H1 (cell line): Measurements from ENCODE around the gene SMIM34. TPM values are rescaled to one million over a fixed set of nuclear protein-coding genes. Genes with fewer than 3 reads are reported as not detected.
"Not testable (repeated sequence)": the region's sequence is repeated elsewhere in the genome, so short reads cannot be mapped to it uniquely, and the experiment has no call there.

Experiments used
- CTCF ChIA-PET: fragments of 300-600 bp; sonication (Branson Sonifier 250); formaldehyde crosslinking; loops from one replicate; lab custom pipeline; 2021; ENCODE audit not compliant: partially characterized antibody; lab: Charles Lee
- POLR2A ChIA-PET: fragments of 300-600 bp; sonication (Branson Sonifier 250); formaldehyde crosslinking; loops from one replicate; lab custom pipeline; 2021; ENCODE audit warnings: inconsistent platforms; ENCODE audit not compliant: partially characterized antibody; lab: Charles Lee
- DNase-seq, 2 experiments: peaks; one replicate each; pipeline versions ENCODE4 v3.0.0 to v3.0.0-alpha.2; 2010 to 2022; ENCODE audit warnings: low spot score in 2 of 2, low read depth in 1 of 2, mixed read lengths in 1 of 2
- FAIRE-seq: peaks from 2 replicates; lab custom pipeline; 2011; peaks lifted over from hg19 to GRCh38; lab: Jason Lieb, UNC
- H2AFZ ChIP-seq: 2 replicates; pipeline ENCODE4 v1.8.1; 2012; ENCODE audit warnings: low read length, inconsistent platforms
- H2AK5ac ChIP-seq: 2 replicates; pipeline ENCODE4 v1.6.1; 2013; ENCODE audit warnings: low read depth, low read length
- H2BK120ac ChIP-seq: replicated peaks from 2 replicates; pipeline ENCODE3; 2013; ENCODE audit warnings: low read depth, low read length, inconsistent platforms
- H2BK12ac ChIP-seq: 2 replicates; pipeline ENCODE4 v1.6.1; 2013; ENCODE audit warnings: low read depth, low read length
- H2BK15ac ChIP-seq: 2 replicates; pipeline ENCODE4 v1.6.1; 2013; ENCODE audit warnings: low read length
- H2BK20ac ChIP-seq: 2 replicates; pipeline ENCODE4 v1.6.1; 2013; ENCODE audit warnings: low read length
- H2BK5ac ChIP-seq: 2 replicates; pipeline ENCODE4 v1.6.1; 2013; ENCODE audit warnings: low read depth, low read length
- H3K14ac ChIP-seq: 2 replicates; pipeline ENCODE4 v1.6.1; 2013; ENCODE audit warnings: inconsistent platforms; ENCODE audit not compliant: insufficient read length
- H3K18ac ChIP-seq: 2 replicates; pipeline ENCODE4 v1.6.1; 2013; ENCODE audit warnings: low read length; ENCODE audit errors: extremely low read depth
- H3K23ac ChIP-seq: 2 replicates; pipeline ENCODE4 v1.6.1; 2013; ENCODE audit warnings: inconsistent platforms; ENCODE audit not compliant: insufficient read length
- H3K23me2 ChIP-seq: 2 replicates; pipeline ENCODE4 v1.6.1; 2013; ENCODE audit warnings: low read depth, low read length
- H3K27ac ChIP-seq: 2 replicates; pipeline ENCODE4 v1.6.1; 2011; ENCODE audit warnings: low read depth, low read length, inconsistent platforms
- H3K27me3 ChIP-seq, 4 experiments: replicated peaks in 1 of 4; 1 replicate in 1 of 4; 2 replicates in 3 of 4; pipeline versions ENCODE4 v1.6.1 to v1.8.1; 2011 to 2013; ENCODE audit warnings: low read length in 3 of 4, mild to moderate bottlenecking in 3 of 4, inconsistent platforms in 2 of 4, mixed read lengths in 2 of 4, moderate library complexity in 1 of 4; ENCODE audit not compliant: control insufficient read depth in 3 of 4, insufficient read depth in 3 of 4; ENCODE audit errors: extremely low read depth in 1 of 4
- H3K36me3 ChIP-seq, 4 experiments: 2 replicates each; pipeline versions ENCODE4 v1.6.1 to v1.8.1; 2011 to 2013; ENCODE audit warnings: mild to moderate bottlenecking in 4 of 4, low read length in 3 of 4, moderate library complexity in 2 of 4, control low read depth in 1 of 4, inconsistent platforms in 1 of 4; ENCODE audit not compliant: insufficient read depth in 4 of 4, control insufficient read depth in 2 of 4
- H3K4ac ChIP-seq: replicated peaks from 2 replicates; pipeline ENCODE3; 2013; ENCODE audit warnings: low read length, low read depth, mixed read lengths, inconsistent platforms; ENCODE audit not compliant: insufficient read length
- H3K4me1 ChIP-seq, 4 experiments: replicated peaks in 1 of 4; 1 replicate in 1 of 4; 2 replicates in 3 of 4; pipeline versions ENCODE4 v1.6.1 to v1.8.1; 2011 to 2013; ENCODE audit warnings: low read length in 3 of 4, inconsistent platforms in 2 of 4, mixed read lengths in 1 of 4; ENCODE audit not compliant: insufficient read depth in 4 of 4, control insufficient read depth in 3 of 4
- H3K4me2 ChIP-seq, 2 experiments: 2 replicates each; pipeline versions ENCODE4 v1.6.1 to v1.8.1; 2011 to 2013; ENCODE audit warnings: low read depth in 2 of 2, low read length in 2 of 2, control low read depth in 1 of 2, inconsistent platforms in 1 of 2, mild to moderate bottlenecking in 1 of 2; ENCODE audit not compliant: insufficient read depth in 1 of 2
- H3K4me3 ChIP-seq, 4 experiments: fragments of 200-600, 300-600 bp in 1 of 4; sonication (generic), shearing (Covaris generic), sonication (Bioruptor Twin) in 1 of 4; 2 replicates each; pipeline versions ENCODE4 v1.5.1 to v1.8.1; 2011 to 2016; ENCODE audit warnings: low read length in 4 of 4, low read depth in 3 of 4, control low read depth in 2 of 4, inconsistent platforms in 2 of 4, mild to moderate bottlenecking in 2 of 4, mixed read lengths in 1 of 4, moderate library complexity in 1 of 4; ENCODE audit not compliant: insufficient read depth in 2 of 4; ENCODE audit errors: extremely low read depth in 1 of 4
- H3K56ac ChIP-seq: replicated peaks from 2 replicates; pipeline ENCODE3; 2013; ENCODE audit warnings: low read depth, mild to moderate bottlenecking, mixed read lengths, low read length, inconsistent platforms; ENCODE audit not compliant: insufficient read length
- H3K79me1 ChIP-seq: 2 replicates; pipeline ENCODE4 v1.6.1; 2013; ENCODE audit warnings: low read depth, low read length, control low read depth
- H3K79me2 ChIP-seq, 2 experiments: 2 replicates each; pipeline versions ENCODE4 v1.6.1 to v1.8.1; 2012 to 2013; ENCODE audit warnings: low read length in 2 of 2, mild to moderate bottlenecking in 2 of 2, inconsistent platforms in 1 of 2; ENCODE audit not compliant: insufficient read depth in 2 of 2, control insufficient read depth in 1 of 2
- H3K9ac ChIP-seq, 4 experiments: replicated peaks in 1 of 4; 1 replicate in 1 of 4; 2 replicates in 3 of 4; pipeline versions ENCODE4 v1.6.1 to v1.8.1; 2011 to 2013; ENCODE audit warnings: low read depth in 3 of 4, low read length in 3 of 4, control low read depth in 2 of 4, mild to moderate bottlenecking in 2 of 4, moderate library complexity in 2 of 4, inconsistent platforms in 1 of 4; ENCODE audit errors: extremely low read depth in 1 of 4
- H3K9me3 ChIP-seq, 2 experiments: 2 replicates each; pipeline versions ENCODE4 v1.6.1 to v1.8.1; 2012 to 2013; ENCODE audit warnings: mild to moderate bottlenecking in 2 of 2, moderate library complexity in 2 of 2, control low read depth in 1 of 2, inconsistent platforms in 1 of 2, low read depth in 1 of 2, low read length in 1 of 2, mixed read lengths in 1 of 2; ENCODE audit not compliant: insufficient read depth in 2 of 2
- H4K20me1 ChIP-seq, 2 experiments: replicated peaks in 1 of 2; 2 replicates each; pipeline versions ENCODE3 to v1.8.1; 2011 to 2013; ENCODE audit warnings: inconsistent platforms in 2 of 2, low read length in 2 of 2, mild to moderate bottlenecking in 1 of 2; ENCODE audit not compliant: insufficient read depth in 2 of 2, control insufficient read depth in 1 of 2
- H4K5ac ChIP-seq: 2 replicates; pipeline ENCODE4 v1.6.1; 2013; ENCODE audit warnings: low read length, low read depth, mixed read lengths, inconsistent platforms; ENCODE audit not compliant: insufficient read length
- H4K8ac ChIP-seq: 2 replicates; pipeline ENCODE4 v1.8.0; 2013; ENCODE audit warnings: mild to moderate bottlenecking, moderate library complexity, low read length, inconsistent platforms; ENCODE audit not compliant: insufficient read depth; ENCODE audit errors: extremely low read depth
- H4K91ac ChIP-seq: replicated peaks from 2 replicates; pipeline ENCODE3; 2013; ENCODE audit warnings: low read length, mixed read lengths, inconsistent platforms; ENCODE audit not compliant: insufficient read length
- WGBS, 2 experiments: shearing (Covaris generic) in 1 of 2; methylation state at CpG; one replicate each; pipeline versions ENCODE4 v1.1.6 to v1.1.7; 2013 to 2015; ENCODE audit warnings: low lambda C conversion rate in 2 of 2, mixed read lengths in 2 of 2, inconsistent platforms in 1 of 2, low coverage in 1 of 2, missing lambda C conversion rate in 1 of 2; ENCODE audit not compliant: insufficient replicate concordance in 2 of 2, insufficient coverage in 1 of 2, insufficient read length in 1 of 2; ENCODE audit errors: extremely low coverage in 1 of 2, missing lambda C conversion rate in 1 of 2; 5-methylcytosine and 5-hydroxymethylcytosine counted together
- polyA plus RNA-seq, 7 experiments: library from polyadenylated mRNA; depleted of rRNA in 3 of 7; stranded (reverse) in 5 of 7; unstranded in 2 of 7; fragments of >200 nt in 5 of 7; fragments of 200-250 nt in 2 of 7; gene quantifications; 1 replicate in 5 of 7; 2 replicates in 1 of 7; 4 replicates in 1 of 7; pipeline versions ENCODE4 v1.2.1 to v1.2.3, GENCODE V29; 2011 to 2013; ENCODE audit warnings: missing spikeins in 2 of 7, mixed read lengths in 2 of 7
- total RNA-seq: library from RNA; stranded (reverse); fragmentation: NEBNext Ultra II Directional; extraction: Animal tissue kit (Norgen Biotek cat#: 25700); gene quantifications from 2 replicates; pipeline ENCODE4 v1.2.1, GENCODE V29; 2021

The SMIM34 gene
- total and polyA plus RNA-seq, 2 of the 8 experiments (the other 6 are each of a cell fraction or from before 2014, with no cell fraction given) = not detected

DNA sequence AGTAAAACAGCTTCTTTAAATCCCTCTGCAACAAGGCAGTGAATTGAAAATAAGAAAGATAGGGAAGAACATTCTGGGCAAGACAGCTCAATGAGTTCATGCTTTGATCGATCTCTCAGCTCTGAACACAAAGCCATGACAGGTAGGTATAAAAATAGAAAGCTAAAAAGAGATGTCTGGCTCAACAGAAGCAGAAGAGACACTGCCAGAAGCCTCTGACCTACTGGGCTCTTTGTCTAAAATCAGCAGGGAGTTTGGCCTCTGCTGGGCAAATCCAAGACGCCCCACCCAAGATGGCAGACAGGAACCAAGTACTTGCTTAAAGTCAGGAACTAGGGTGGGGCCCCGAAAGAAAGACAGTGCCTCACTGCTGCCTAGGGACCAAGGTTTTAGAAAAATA, 43.6 kb upstream of the SMIM34 start:
- H2BK15ac ChIP-seq, H2AK5ac ChIP-seq, CTCF ChIA-PET, H3K14ac ChIP-seq, H3K4me1 ChIP-seq, H3K4ac ChIP-seq, H3K23me2 ChIP-seq, H3K27me3 ChIP-seq, H3K9ac ChIP-seq, H3K18ac ChIP-seq, H2BK5ac ChIP-seq, H3K9me3 ChIP-seq, DNase-seq, H2AFZ ChIP-seq, H3K4me3 ChIP-seq, H2BK120ac ChIP-seq, H3K36me3 ChIP-seq, H3K23ac ChIP-seq, H2BK20ac ChIP-seq, H2BK12ac ChIP-seq, H4K8ac ChIP-seq, H3K4me2 ChIP-seq, H4K5ac ChIP-seq, H3K56ac ChIP-seq, H3K79me1 ChIP-seq, POLR2A ChIA-PET, FAIRE-seq, H3K27ac ChIP-seq, H4K91ac ChIP-seq, H4K20me1 ChIP-seq, H3K79me2 ChIP-seq: not testable (repeated sequence)
- no CpG with 5 or more reads among the region's 3 CpGs for WGBS, 2 experiments

- H3K4ac ChIP-seq, H2BK120ac ChIP-seq, H3K4me2 ChIP-seq, H3K9me3 ChIP-seq, DNase-seq, H4K91ac ChIP-seq, H3K18ac ChIP-seq, H3K23me2 ChIP-seq, H3K4me1 ChIP-seq, H3K27ac ChIP-seq, H3K36me3 ChIP-seq, CTCF ChIA-PET, H3K14ac ChIP-seq, H4K8ac ChIP-seq, H2AK5ac ChIP-seq, H3K9ac ChIP-seq, H3K56ac ChIP-seq, H3K79me1 ChIP-seq, H4K20me1 ChIP-seq, H3K27me3 ChIP-seq, POLR2A ChIA-PET, FAIRE-seq, H2BK20ac ChIP-seq, H2BK15ac ChIP-seq, H2AFZ ChIP-seq, H3K79me2 ChIP-seq, H2BK5ac ChIP-seq, H4K5ac ChIP-seq, H3K23ac ChIP-seq, H2BK12ac ChIP-seq, H3K4me3 ChIP-seq: not testable (repeated sequence)
- no CpG with 5 or more reads among the region's 36 CpGs for WGBS, 2 experiments
Measured at GRCh38 chr21:34459426-34459825, 35.7 kb upstream of the SMIM34 start.
